ENCODE measurements around the gene PRG2. TPM values are rescaled to one million over a fixed set of nuclear protein-coding genes. Genes with fewer than 3 reads are reported as not detected.

The PRG2 gene
- total and polyA plus RNA-seq, 2 of the 4 experiments (the other 2 are of a cell fraction): not detected

DNA sequence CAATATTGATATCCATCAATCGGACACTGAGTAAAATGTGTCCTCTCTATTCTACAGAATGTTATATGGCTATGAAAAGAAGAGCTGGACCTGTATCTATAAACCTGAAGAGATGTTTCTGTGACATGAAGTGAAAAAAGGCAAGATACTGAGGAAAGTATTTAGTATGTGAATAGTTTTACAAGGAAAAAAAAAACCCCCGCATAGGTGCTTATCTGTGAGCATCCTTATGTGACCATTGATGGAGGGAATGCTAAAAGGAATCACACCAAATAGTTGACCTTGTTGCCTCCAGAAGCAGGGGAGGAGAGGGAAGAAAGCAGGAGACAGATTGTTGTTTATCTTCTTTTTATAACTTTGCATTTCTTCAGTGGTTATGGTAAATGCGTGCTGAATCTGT lies 661 bp upstream of the PRG2 start:
- Histone ChIP-seq H2AK5ac (ENCODE audit: low read depth, low read length) (no peak overlapping the region), H3K56ac (ENCODE audit: extremely low read depth, insufficient read depth, low read length) (no peak overlapping the region), H4K8ac (ENCODE audit: low read depth in 2 of 2, low read length in 2 of 2) (no peak overlapping the region), H2BK120ac (ENCODE audit: low read depth, low read length) (no peak overlapping the region), H3K9ac (ENCODE audit: low read depth, low read length) (no peak overlapping the region), H3K4me2 (ENCODE audit: low read depth, low read length) (no peak overlapping the region), H3K23ac (ENCODE audit: low read depth, low read length) (no peak overlapping the region), H3K27ac (ENCODE audit: insufficient read depth, low read length) (no peak overlapping the region), H3K79me1 (ENCODE audit: low read depth in 1 of 2, low read length in 2 of 2) (no peaks in the 10 kb centered on the region), H2BK5ac (ENCODE audit: low read depth, low read length, poor library complexity, severe bottlenecking) (no peak overlapping the region), H2AK9ac (replicated peaks; ENCODE audit: low read depth, low read length, poor library complexity) (no peak overlapping the region), H2AFZ (replicated peaks; ENCODE audit: low read length, poor library complexity) (no peak overlapping the region), H3K18ac (ENCODE audit: low read depth, low read length) (no peak overlapping the region), H3K27me3 (ENCODE audit: control insufficient read depth, insufficient read depth, low read length) (peaks cover 41% of the 10 kb centered on the region), H3K4ac (ENCODE audit: low read depth, low read length) (no peak overlapping the region), H3K9me1 (ENCODE audit: insufficient read depth, low read length) (no peaks in the 10 kb centered on the region), H4K20me1 (ENCODE audit: insufficient read depth, low read length) (no peaks in the 10 kb centered on the region; the same call in 1 of the 2 replicates), H3K36me3 (ENCODE audit: control insufficient read depth, insufficient read depth, low read length) (no peaks in the 10 kb centered on the region), H2BK15ac (ENCODE audit: low read depth, low read length) (no peak overlapping the region), H2BK20ac (ENCODE audit: low read depth, low read length) (no peak overlapping the region), H3K4me1 (ENCODE audit: control insufficient read depth, insufficient read depth, low read length) (no peaks in the 10 kb centered on the region), H3K14ac (replicated peaks; ENCODE audit: low read depth, low read length) (no peak overlapping the region), H4K91ac (ENCODE audit: insufficient read depth, low read depth, low read length) (no peak overlapping the region), H4K5ac (ENCODE audit: low read depth, low read length) (no peak overlapping the region), H3K4me3 (ENCODE audit: insufficient read depth, low read depth, low read length) (no peak overlapping the region), H3K9me3 (ENCODE audit: control insufficient read depth, insufficient read depth, low read length) (no peaks in the 10 kb centered on the region)
- ATAC-seq (ENCODE audit: low read depth) (no peak), DNase-seq (no peak)
- ChIA-PET CTCF (no interaction called here), POLR2A (ENCODE audit: unreplicated experiment) (no interaction called here)
- dilution Hi-C loops (cut with HindIII; ENCODE audit: low sequenced_read_pairs, unreplicated experiment) (no loop called here), in situ Hi-C loops (cut with MboI; ENCODE audit: low sequenced_read_pairs) (no loop called here), intact Hi-C loops (cut with micrococcal nuclease) (no loop called here)
- TF ChIP-seq MXI1 (IDR thresholded peaks at IDR 0.05; ENCODE audit: borderline replicate concordance, low read depth, low read length) (no peak), RCOR1 (IDR thresholded peaks at IDR 0.05; ENCODE audit: insufficient replicate concordance, low read length) (no peak), POLR2A (IDR thresholded peaks at IDR 0.05; ENCODE audit: low read depth, low read length) (no peak)
- WGBS, 2 experiments (ENCODE audit: extremely low coverage in 2 of 2, insufficient read length in 1 of 2): no CpG with 5 or more reads among the region's 3 CpGs
- no TSS peak for BruUV-seq (replicated peaks)
